HepG2 (cell line): ENCODE data around the gene CAMK1D. TPM values are rescaled to one million over a fixed set of nuclear protein-coding genes. Genes with fewer than 3 reads are reported as not detected.

ENCODE experiments used
- ATAC-seq: fragments of 200-7000 bp; cut with Tn5 transposase; 3 replicates; pipeline ENCODE4 v1.9.1; 2020; ENCODE audit warnings: mild to moderate bottlenecking, moderate library complexity
- BruUV-seq: library from RNA; stranded (reverse); fragments of 400-500 nt; replicated peaks from 2 replicates; lab custom pipeline; 2021; lab: Mats Ljungman, UMichigan
- CTCF ChIA-PET: fragments of 300-600 bp; formaldehyde crosslinking; extraction: SDS; loops from one replicate; lab custom pipeline; 2021; ENCODE audit warnings: low total read pairs, inconsistent platforms, low intra/inter-chr PET ratio; lab: Yijun Ruan, JAX
- POLR2A ChIA-PET: fragments of 350-600 bp; sonication (Branson Sonifier 250); formaldehyde crosslinking; loops from one replicate; lab custom pipeline; 2020; ENCODE audit warnings: antibody characterized with exemption, inconsistent platforms; lab: Yijun Ruan, JAX
- DNase-seq: peaks from one replicate; pipeline ENCODE4 v3.0.0-alpha.2; 2015; ENCODE audit warnings: low spot score
- FAIRE-seq: peaks from 3 replicates; lab custom pipeline; 2011; peaks lifted over from hg19 to GRCh38; lab: Jason Lieb, UNC
- H2AFZ ChIP-seq: one replicate; pipeline ENCODE4 v1.6.1; 2011; ENCODE audit warnings: low read length, inconsistent platforms
- H3K27ac ChIP-seq: fragments of 300-600 bp; 3 replicates; pipeline ENCODE4 v1.8.0; 2011; ENCODE audit warnings: mixed run types, mild to moderate bottlenecking, mixed read lengths, low read length, inconsistent platforms; ENCODE audit not compliant: insufficient read depth; ENCODE audit errors: extremely low read length
- H3K27me3 ChIP-seq, 2 experiments: fragments of 200-600 bp in 1 of 2; 2 replicates in 1 of 2; 3 replicates in 1 of 2; pipeline versions ENCODE4 v1.6.0 to v1.8.0; 2011; ENCODE audit warnings: low read length in 2 of 2, mild to moderate bottlenecking in 2 of 2, moderate library complexity in 2 of 2, inconsistent platforms in 1 of 2; ENCODE audit not compliant: insufficient read depth in 2 of 2, control insufficient read depth in 1 of 2
- H3K36me3 ChIP-seq, 2 experiments: fragments of 200-600 bp in 1 of 2; replicated peaks in 1 of 2; 2 replicates in 1 of 2; 3 replicates in 1 of 2; pipeline versions ENCODE4 v1.5.1 to v1.8.0; 2011; ENCODE audit warnings: low read length in 2 of 2, inconsistent platforms in 1 of 2; ENCODE audit not compliant: insufficient read depth in 2 of 2, control insufficient read depth in 1 of 2
- H3K4me1 ChIP-seq: 2 replicates; pipeline ENCODE4 v1.5.1; 2012; ENCODE audit warnings: low read length, inconsistent platforms; ENCODE audit not compliant: insufficient read depth
- H3K4me2 ChIP-seq: 2 replicates; pipeline ENCODE4 v1.6.0; 2011; ENCODE audit warnings: low read depth, low read length, inconsistent platforms
- H3K4me3 ChIP-seq, 3 experiments: fragments of 200-600 bp in 1 of 3; sonication (generic), shearing (Covaris generic) in 1 of 3; replicated peaks in 1 of 3; 2 replicates each; pipeline ENCODE4 v1.5.1; 2011 to 2016; ENCODE audit warnings: low read length in 3 of 3, inconsistent platforms in 2 of 3, low read depth in 2 of 3, mild to moderate bottlenecking in 2 of 3, control low read depth in 1 of 3, mixed read lengths in 1 of 3; ENCODE audit not compliant: insufficient read depth in 1 of 3
- H3K79me2 ChIP-seq: one replicate; pipeline ENCODE4 v1.6.1; 2011; ENCODE audit warnings: low read length, inconsistent platforms; ENCODE audit not compliant: insufficient read depth
- H3K9ac ChIP-seq: 2 replicates; pipeline ENCODE4 v1.6.0; 2011; ENCODE audit warnings: mild to moderate bottlenecking, low read depth, low read length, inconsistent platforms; ENCODE audit not compliant: insufficient read depth
- H3K9me3 ChIP-seq: 2 replicates; pipeline ENCODE4 v1.5.1; 2012; ENCODE audit warnings: mild to moderate bottlenecking, low read length
- H4K20me1 ChIP-seq: 2 replicates; pipeline ENCODE4 v1.6.0; 2011; ENCODE audit warnings: inconsistent platforms, mild to moderate bottlenecking, low read length, moderate library complexity; ENCODE audit not compliant: insufficient read depth
- ATF7 ChIP-seq, 2 experiments: fragments of 450-650 bp in 1 of 2; sonication (generic) in 1 of 2; formaldehyde crosslinking in 1 of 2; IDR thresholded peaks; 2 replicates each; pipeline versions ENCODE4 v1.4.0 to v1.6.1; 2016 to 2020; ENCODE audit warnings: antibody characterized with exemption in 1 of 2, mild to moderate bottlenecking in 1 of 2, missing genetic modification reagents in 1 of 2
- CENPX ChIP-seq: sonication (generic); formaldehyde crosslinking; IDR thresholded peaks from 2 replicates; pipeline ENCODE4 v1.9.0; 2021; ENCODE audit warnings: mild to moderate bottlenecking, missing genetic modification reagents, moderate library complexity
- CREB1 ChIP-seq, 2 experiments: fragments of 450-650 bp in 1 of 2; IDR thresholded peaks; 2 replicates each; pipeline ENCODE4 v1.6.1; 2016 to 2017; ENCODE audit warnings: control low read depth in 1 of 2, mild to moderate bottlenecking in 1 of 2, missing compliant biosample characterization in 1 of 2, missing genetic modification characterization in 1 of 2
- KDM4B ChIP-seq: sonication (generic); formaldehyde crosslinking; IDR thresholded peaks from 2 replicates; pipeline ENCODE4 v1.4.0; 2020; ENCODE audit warnings: missing genetic modification reagents
- MATR3 ChIP-seq: sonication (generic); formaldehyde crosslinking; IDR thresholded peaks from 2 replicates; pipeline ENCODE4 v1.4.0; 2020; ENCODE audit warnings: missing genetic modification reagents
- RERE ChIP-seq: IDR thresholded peaks from 2 replicates; pipeline ENCODE4 v1.6.1; 2016; ENCODE audit warnings: low read depth, missing genetic modification reagents, missing compliant biosample characterization
- SMAD3 ChIP-seq: sonication (generic); formaldehyde crosslinking; IDR thresholded peaks from 2 replicates; pipeline ENCODE4 v1.4.0; 2020; ENCODE audit warnings: missing genetic modification reagents
- THAP7 ChIP-seq: sonication (generic); formaldehyde crosslinking; IDR thresholded peaks from 2 replicates; pipeline ENCODE4 v1.8.1; 2023; ENCODE audit warnings: mild to moderate bottlenecking, missing genetic modification reagents
- ZNF691 ChIP-seq: sonication (generic); formaldehyde crosslinking; IDR thresholded peaks from 2 replicates; pipeline ENCODE4 v1.4.0; 2020; ENCODE audit warnings: missing genetic modification reagents, low read depth, mild to moderate bottlenecking, borderline replicate concordance
- ZSCAN21 ChIP-seq: sonication (generic); formaldehyde crosslinking; IDR thresholded peaks from 2 replicates; pipeline ENCODE4 v1.8.0; 2022; ENCODE audit warnings: mild to moderate bottlenecking, missing genetic modification reagents, moderate library complexity, borderline replicate concordance
- WGBS: methylation state at CpG from one replicate; pipeline ENCODE4 v1.1.6; 2017; ENCODE audit warnings: low lambda C conversion rate; 5-methylcytosine and 5-hydroxymethylcytosine counted together
- in situ Hi-C: cut with HindIII; loops from 2 replicates; pipeline ENCODE4 v1.10.0; 2017; ENCODE audit warnings: low pct_unique_long_range_greater_than_20kb; ENCODE audit not compliant: extremely low pct_ligation_motif_present
- intact Hi-C: fragments of 100-400 bp; cut with micrococcal nuclease; formaldehyde crosslinking; loops from one replicate; pipeline ENCODE4 v1.10.0; 2022; ENCODE audit not compliant: unreplicated experiment
- polyA plus RNA-seq, 8 experiments: library from polyadenylated mRNA; depleted of rRNA in 3 of 8; stranded (reverse) in 7 of 8; unstranded in 1 of 8; fragments of >200 nt; fragmentation: Illumina TruSeq in 4 of 8; extraction: Trizol in 4 of 8; gene quantifications; 2 replicates each; pipeline versions ENCODE4 v1.2.1 to v1.2.3, GENCODE V29; 2011 to 2016; ENCODE audit warnings: low read depth in 4 of 8, missing spikeins in 1 of 8, mixed read lengths in 1 of 8; ENCODE audit not compliant: insufficient read depth in 1 of 8
- total RNA-seq, 5 experiments: library from RNA; depleted of rRNA; stranded (reverse); fragments of >200 nt; fragmentation: Illumina TruSeq; extraction: Trizol; gene quantifications; 2 replicates each; pipeline ENCODE4 v1.2.3, GENCODE V29; 2016; ENCODE audit warnings: low read depth in 1 of 5

CAMK1D gene
- total and polyA plus RNA-seq, 2 of the 13 experiments (the other 11 are each of a cell fraction or from before 2014, with no cell fraction given), result under 0.01 TPM; not detected in 1

GRCh38 chr10:12788277-12788676 lies 438.9 kb downstream of the CAMK1D start (continued):
- TF ChIP-seq ZNF691 (CRISPR knock-in tag) (no peak), RERE (CRISPR knock-in tag) (no peak), CENPX (CRISPR knock-in tag) (no peak), SMAD3 (CRISPR knock-in tag) (no peak)

DNA sequence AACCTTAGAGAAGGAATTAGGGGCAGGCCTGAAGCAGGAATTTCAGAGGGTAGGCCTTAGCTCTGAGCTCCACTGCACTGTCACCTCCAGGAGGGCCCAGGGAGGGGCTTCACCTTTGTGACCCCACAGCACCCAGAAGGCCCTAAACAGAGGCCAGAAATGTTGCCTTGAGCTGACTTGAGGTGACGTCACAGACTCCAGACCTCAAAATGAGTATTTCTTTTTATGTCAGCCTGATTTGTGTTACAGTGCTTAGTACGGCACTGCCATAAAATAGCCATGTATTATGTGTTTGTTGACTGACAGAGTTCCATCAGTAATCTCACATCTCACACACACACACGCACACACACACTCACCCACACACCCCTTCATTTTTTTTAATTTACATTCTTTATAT lies 440.9 kb downstream of the CAMK1D start:
- Histone ChIP-seq H3K9ac (no peak overlapping the region), H2AFZ (no peak overlapping the region), H3K27me3 (peaks cover 1 to 4% of the 10 kb centered on the region in 2 experiments; a peak in 1 of 5 replicates), H3K4me1 (peaks cover 14% of the 10 kb centered on the region), H3K9me3 (peaks cover 4% of the 10 kb centered on the region; the same call in 1 of the 2 replicates), H3K4me2 (no peak overlapping the region), H3K4me3 (no peak overlapping the region), H3K79me2 (no peaks in the 10 kb centered on the region), H4K20me1 (no peaks in the 10 kb centered on the region), H3K36me3 (no peaks in the 10 kb centered on the region), H3K27ac (no peak overlapping the region)
- TF ChIP-seq ATF7 (IDR thresholded peaks at IDR 0.05) (peak; percentile 76), ATF7 (CRISPR knock-in tag; IDR thresholded peaks at IDR 0.05) (no peak), MATR3 (CRISPR knock-in tag) (no peak), THAP7 (no peak), ZSCAN21 (CRISPR knock-in tag) (no peak), CREB1 (IDR thresholded peaks at IDR 0.05) (peak; percentile 94), CREB1 (CRISPR knock-in tag; IDR thresholded peaks at IDR 0.05) (no peak), KDM4B (CRISPR knock-in tag) (no peak)
- DNase-seq, result no peak
- no peak for ATAC-seq
- in situ Hi-C loops (no loop called here), intact Hi-C loops (no loop called here)
- 32% methylated on average over 3 of the region's 3 CpGs for WGBS
- CTCF ChIA-PET, result no interaction called here
- POLR2A ChIA-PET, result no interaction called here
- no peak for FAIRE-seq
- no TSS peak for BruUV-seq
